Kidney (tissue), 14 donors: ENCODE results near the gene FOXC2. TPM values are rescaled to one million over a fixed set of nuclear protein-coding genes. Genes with fewer than 3 reads are reported as not detected.

ENCODE experiments used
- DNase-seq, 5 donors: peaks; one replicate each; pipeline ENCODE4 v3.0.0-alpha.2; 2013 to 2020
- FAIRE-seq: peaks from 2 replicates; lab custom pipeline; 2012; peaks lifted over from hg19 to GRCh38; lab: Jason Lieb, UNC
- H3K27ac ChIP-seq, 2 donors: one replicate each; pipeline ENCODE4 v1.7.0; 2013; ENCODE audit warnings: low read depth in 2 of 2, low read length in 2 of 2, inconsistent platforms in 1 of 2
- H3K27me3 ChIP-seq: one replicate; pipeline ENCODE4 v1.7.1; 2013; ENCODE audit warnings: low read length, inconsistent platforms; ENCODE audit not compliant: control insufficient read depth, insufficient read depth
- H3K36me3 ChIP-seq, 3 donors: one replicate each; pipeline versions ENCODE4 v1.7.0 to v1.7.1; 2013; ENCODE audit warnings: low read length in 3 of 3, control low read depth in 1 of 3, inconsistent platforms in 1 of 3; ENCODE audit not compliant: insufficient read depth in 3 of 3, control insufficient read depth in 2 of 3
- H3K4me1 ChIP-seq, 3 donors: one replicate each; pipeline versions ENCODE4 v1.7.0 to v1.7.1; 2013; ENCODE audit warnings: low read length in 3 of 3, inconsistent platforms in 1 of 3, low read depth in 1 of 3; ENCODE audit not compliant: control insufficient read depth in 2 of 3, insufficient read depth in 2 of 3
- H3K4me3 ChIP-seq, 3 donors: one replicate each; pipeline versions ENCODE4 v1.7.0 to v1.8.1; 2013; ENCODE audit warnings: low read length in 3 of 3, control low read depth in 1 of 3, inconsistent platforms in 1 of 3
- H3K9ac ChIP-seq, 3 donors: one replicate each; pipeline versions ENCODE4 v1.7.0 to v1.7.1; 2013; ENCODE audit warnings: low read length in 3 of 3, control low read depth in 1 of 3, inconsistent platforms in 1 of 3
- H3K9me3 ChIP-seq, 3 donors: one replicate each; pipeline versions ENCODE4 v1.7.0 to v1.7.1; 2013; ENCODE audit warnings: low read length in 3 of 3, control low read depth in 1 of 3, inconsistent platforms in 1 of 3; ENCODE audit not compliant: control insufficient read depth in 2 of 3, insufficient read depth in 1 of 3
- CTCF ChIP-seq: IDR thresholded peaks from 3 replicates; pipeline ENCODE4 v1.5.1; 2012; ENCODE audit warnings: mild to moderate bottlenecking, moderate library complexity, borderline replicate concordance; ENCODE audit not compliant: insufficient read depth; ENCODE audit errors: extremely low read depth
- intact Hi-C: fragments of 100-400 bp; cut with DNase I; formaldehyde crosslinking; loops from one replicate; pipeline ENCODE4 v1.11.1; 2022
- polyA plus RNA-seq: library from polyadenylated mRNA; stranded (reverse); fragments of 350-450 nt; fragmentation: Illumina TruSeq; extraction: RNeasy Lipid Tissue Mini Kit (QIAGEN cat#74804); gene quantifications from one replicate; pipeline ENCODE4 v1.2.3, GENCODE V29; 2014; ENCODE audit warnings: low read depth, low replicate concordance; ENCODE audit not compliant: insufficient read depth
- total RNA-seq: library from RNA; stranded (reverse); fragmentation: NEBNext Ultra II Directional; extraction: Animal tissue kit (Norgen Biotek cat#: 25700); gene quantifications from one replicate; pipeline ENCODE4 v1.2.1, GENCODE V29; 2021
- donor health status: control.
- donor health status: control.
- donor health status: control.
- donor health status: control.
- donor health status: control.
- donor health status: DM: yes; HTN: yes; CAD: no.
- donor health status: Normal renal cell carcinoma (clear cell type).

Gene FOXC2
- total and polyA plus RNA-seq, 2 donors from 2014 or later = 3.8 to 6.3 TPM

GRCh38 chr16:86553356-86553755 is 13.3 kb upstream of the FOXC2 start:
- peak in 1 of 5 donors; percentile 79 for DNase-seq
- no peak overlapping the region for H3K9ac ChIP-seq
- no peaks in the 10 kb centered on the region for H3K27me3 ChIP-seq
- intact Hi-C loops = no loop called here
- FAIRE-seq = no peak
- no peaks in the 10 kb centered on the region for H3K9me3 ChIP-seq
- H3K36me3 ChIP-seq = peaks cover 0 to under 1% (median 0%) of the 10 kb centered on the region in 3 donors
- H3K4me1 ChIP-seq = peaks cover 0 to 6% (median 0%) of the 10 kb centered on the region in 3 donors
- no peak overlapping the region for H3K4me3 ChIP-seq
- H3K27ac ChIP-seq = no peak overlapping the region
- TF ChIP-seq CTCF = no peak

DNA sequence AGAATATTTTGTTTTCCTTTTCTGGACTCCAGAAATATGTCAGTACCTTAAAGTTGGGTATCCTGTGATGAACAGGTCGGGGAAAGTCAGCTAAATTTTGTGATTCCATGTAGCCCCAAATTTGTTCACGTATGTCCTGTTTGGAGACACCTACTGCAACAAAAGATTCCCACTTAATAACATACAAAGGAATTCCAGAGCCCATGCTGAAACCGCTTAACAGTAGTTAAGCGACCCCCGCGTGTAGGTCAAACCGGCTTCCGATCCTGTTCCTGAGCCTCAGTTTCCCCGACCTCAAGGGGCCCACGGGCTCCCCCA is 12.1 kb upstream of the FOXC2 start:
- H3K4me3 ChIP-seq = peak overlapping the region; percentile 79 to 95 (median 92)
- intact Hi-C loops = no loop called here

DNA sequence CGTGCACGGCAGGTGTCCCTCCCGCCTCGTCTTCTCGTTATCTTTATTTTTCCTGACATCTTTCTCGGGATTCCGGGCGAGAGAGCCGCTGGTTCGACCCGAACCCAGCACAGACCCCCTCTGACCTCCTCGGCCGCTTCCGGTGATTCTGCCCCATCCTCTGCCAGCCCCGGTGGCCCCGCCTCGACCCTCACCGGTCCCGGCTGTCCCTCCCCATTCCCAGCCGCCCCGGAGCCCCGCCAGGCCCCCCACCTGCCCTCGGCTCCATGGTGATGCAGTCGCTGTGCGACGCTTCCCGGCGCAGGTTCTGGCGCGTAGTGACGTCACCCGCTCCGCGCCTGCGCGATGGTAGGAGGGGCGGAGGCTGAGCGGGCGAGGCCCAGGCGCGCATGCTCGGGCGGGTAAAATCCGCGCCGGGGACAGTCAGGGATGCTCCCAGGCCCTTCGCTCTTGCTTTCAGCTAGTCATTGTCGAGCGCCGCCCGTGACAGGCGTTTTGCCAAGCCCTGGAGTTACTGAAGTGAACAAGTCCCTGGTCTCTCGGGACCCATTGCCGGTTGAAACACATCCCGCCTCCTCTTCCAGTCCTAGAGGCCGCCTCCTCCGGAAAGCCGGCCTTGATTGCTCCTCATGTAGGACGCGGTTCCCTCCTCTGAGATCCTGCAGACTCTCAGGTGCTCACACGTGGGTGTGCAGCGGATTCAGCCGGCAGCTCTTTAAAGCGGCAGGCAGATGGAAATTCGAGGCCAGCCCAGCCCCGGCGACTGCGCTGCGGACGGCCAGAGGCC is 11.5 kb upstream of the FOXC2 start, which contains the start of gene MTHFSD:
TSS of gene MTHFSD (minus strand) at position 319 of the 787 bp plus-strand sequence. CDS start at position 268, 51 bp downstream.
- intact Hi-C loops = no loop called here
- FAIRE-seq (no peak), DNase-seq (peak; percentile 94 to 98 (median 97))
- no peaks in the 10 kb centered on the region for H3K27me3 ChIP-seq
- peak within 1 kb of the TSS; percentile 73 to 78 for H3K27ac ChIP-seq
- H3K36me3 ChIP-seq = no peaks in the 10 kb centered on the region
- no peak for TF ChIP-seq CTCF
- peaks cover 0 to 6% (median 0%) of the 10 kb centered on the region in 3 donors for H3K4me1 ChIP-seq
- H3K4me3 ChIP-seq = peak within 1 kb of the TSS; percentile 82 to 95 (median 92)
- peak within 1 kb of the TSS; percentile 74 to 97 (median 95) for H3K9ac ChIP-seq
- no peaks in the 10 kb centered on the region for H3K9me3 ChIP-seq

More for the DNA sequence above, 12.1 kb upstream of the FOXC2 start:
- peak overlapping the region; percentile 58 to 97 (median 95) for H3K9ac ChIP-seq
- no peak for FAIRE-seq
- no peaks in the 10 kb centered on the region for H3K9me3 ChIP-seq
- no peak overlapping the region for H3K27ac ChIP-seq
- H3K4me1 ChIP-seq = peaks cover 0 to 6% (median 0%) of the 10 kb centered on the region in 3 donors
- peak in 1 of 5 donors; percentile 48 for DNase-seq
- no peak for TF ChIP-seq CTCF
- H3K36me3 ChIP-seq = no peaks in the 10 kb centered on the region
- H3K27me3 ChIP-seq = no peaks in the 10 kb centered on the region
